ENCODE measurements around the gene ZDHHC4.

- no peak for TF ChIP-seq EZH2 (optimal IDR thresholded peaks at IDR 0.05; ENCODE audit: low read depth, low read length)
- no peak for TF ChIP-seq CTCF (IDR thresholded peaks at IDR 0.05; ENCODE audit: low read length)
- no peak for TF ChIP-seq EZH2phosphoT487 (IDR thresholded peaks at IDR 0.05; ENCODE audit: low read length)
These were observed 46.4 kb upstream of the ZDHHC4 start for GRCh38 chr7:6530626-6531491.
